HG02970 (cell line): ENCODE data around the gene RASGEF1B.
"Not testable (repeated sequence)": the region's sequence is repeated elsewhere in the genome, so short reads cannot be mapped to it uniquely, and the experiment has no call there.

ENCODE experiments used
- ATAC-seq: cut with Tn5 transposase; IDR thresholded peaks from one replicate; pipeline ENCODE4 v1.9.1; 2021; ENCODE audit warnings: mild to moderate bottlenecking, moderate library complexity, moderate number of reproducible peaks; ENCODE audit not compliant: unreplicated experiment, low FRiP score

RASGEF1B gene

DNA sequence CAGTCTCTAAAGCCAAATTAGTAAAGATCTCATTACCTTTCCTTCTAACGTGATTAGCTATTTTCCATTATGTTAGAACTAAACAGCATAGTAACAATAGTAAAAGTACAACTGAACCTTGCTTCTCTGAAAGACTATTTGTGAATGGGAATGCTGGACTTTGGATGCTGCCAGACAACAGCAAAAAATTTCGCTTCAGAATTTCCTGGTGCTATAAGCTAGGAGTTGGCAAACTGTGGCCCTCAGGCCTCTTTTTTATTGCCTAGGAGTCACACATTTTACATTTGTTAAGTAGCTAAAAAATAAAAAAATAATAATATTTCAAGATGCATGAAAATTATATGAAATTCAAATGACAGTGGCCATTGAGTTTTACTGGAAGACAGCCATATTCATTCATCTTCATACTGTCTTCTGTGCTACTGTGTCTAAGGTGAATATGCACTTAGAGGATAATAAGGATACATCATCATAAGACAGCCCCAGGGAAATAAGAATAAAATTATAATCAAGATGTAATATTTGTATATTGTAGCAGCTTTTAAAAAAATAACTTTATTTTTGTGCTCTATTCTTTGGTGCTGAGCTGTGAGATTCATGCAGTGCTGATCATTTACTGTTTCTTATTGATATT lies 34.6 kb downstream of the RASGEF1B start:
- ATAC-seq = no peak

DNA sequence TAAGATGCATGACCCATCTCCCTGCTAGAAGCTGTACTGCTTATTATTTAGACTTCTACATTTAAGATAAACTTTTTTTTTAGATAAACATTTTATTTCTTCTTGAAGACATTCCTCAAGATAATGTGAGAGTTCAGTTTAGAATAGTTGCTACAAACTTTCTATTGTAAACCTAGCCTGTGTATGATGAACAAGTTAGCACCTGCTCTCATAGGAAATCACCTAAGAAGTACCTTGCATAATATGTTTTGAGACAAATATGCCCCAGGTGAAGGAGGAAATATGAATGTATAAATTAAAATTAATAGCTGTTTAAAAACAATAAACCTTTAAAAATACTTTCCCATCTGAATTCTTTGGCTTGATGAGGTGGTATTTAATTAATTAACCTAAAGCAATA lies 35.6 kb downstream of the RASGEF1B start:
- no peak for ATAC-seq

DNA sequence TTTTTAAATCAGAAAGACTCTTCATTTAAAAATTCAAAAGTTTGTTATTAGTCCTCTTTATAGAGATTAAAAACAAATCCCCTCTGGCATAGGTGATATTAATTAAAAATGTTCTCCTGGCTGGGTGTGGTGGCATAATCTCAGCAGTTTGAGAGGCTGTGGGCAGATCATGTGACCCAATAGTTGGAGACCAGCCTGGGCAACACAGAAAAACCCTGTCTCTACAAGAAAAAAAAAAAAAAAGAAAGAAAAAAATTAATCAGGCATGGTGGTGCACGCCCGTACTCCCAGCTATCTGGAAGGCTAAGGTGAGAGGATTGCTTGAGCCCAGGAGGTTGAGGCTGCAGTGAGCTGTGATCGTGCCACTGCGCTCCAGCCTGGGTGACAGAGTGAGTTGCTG lies 38.9 kb downstream of the RASGEF1B start:
- ATAC-seq = no peak

DNA sequence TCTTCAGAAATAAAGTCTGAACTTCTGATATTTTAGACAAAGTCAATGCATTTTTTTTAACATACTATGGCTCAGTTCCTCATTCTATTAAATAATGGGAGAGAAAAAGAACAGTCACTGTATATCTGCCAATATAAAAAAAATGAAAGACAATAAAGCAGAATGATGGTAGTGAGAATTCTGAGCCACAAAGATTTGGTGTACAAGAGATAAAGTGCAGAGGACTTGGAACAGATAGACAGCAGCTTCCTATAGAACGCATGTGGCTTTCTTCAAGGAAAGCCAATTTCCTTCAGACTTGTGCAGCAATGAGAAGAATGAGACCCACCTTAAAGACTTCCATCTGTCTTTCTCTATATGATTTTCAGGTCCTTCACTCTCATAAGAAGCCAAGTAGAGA lies 39.7 kb downstream of the RASGEF1B start:
- no peak for ATAC-seq

DNA sequence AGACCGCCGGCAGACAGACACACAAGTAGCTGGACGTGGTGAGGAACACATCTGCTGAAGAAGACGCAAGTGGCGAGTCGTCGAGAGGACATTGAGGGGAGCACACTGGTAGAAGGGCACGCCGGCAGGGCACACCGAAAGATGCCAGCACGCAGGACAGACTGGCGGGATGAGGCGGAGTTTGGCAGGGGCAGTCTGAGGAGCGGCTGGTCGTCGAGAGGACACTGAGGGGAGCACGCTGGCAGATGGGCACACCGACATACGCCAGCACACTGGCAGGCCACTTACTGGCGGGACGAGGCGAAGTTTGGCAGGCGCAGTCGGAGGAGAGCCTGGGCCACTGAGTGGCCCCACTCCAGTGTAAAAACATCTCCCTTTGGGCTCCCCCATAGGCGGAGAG lies 42.1 kb downstream of the RASGEF1B start:
- no peak for ATAC-seq

DNA sequence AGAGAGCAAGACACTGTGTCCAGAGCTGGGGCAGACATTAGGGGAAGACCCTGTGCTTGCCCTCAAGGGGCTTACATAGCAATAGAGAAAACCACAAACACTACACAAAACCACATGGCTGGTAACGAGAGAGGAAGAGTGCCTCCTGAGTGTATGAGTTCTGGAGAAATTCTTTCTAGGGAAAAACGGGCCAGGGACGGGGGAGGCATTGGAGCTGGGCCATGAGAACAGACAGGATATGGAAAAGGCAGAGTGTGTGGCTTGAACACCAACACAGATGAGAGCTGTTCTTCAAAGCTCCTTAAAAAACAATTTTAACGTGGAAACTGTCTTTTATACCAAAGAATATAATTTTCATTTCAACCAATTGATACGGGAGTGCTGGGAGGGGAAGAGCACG lies 42.7 kb downstream of the RASGEF1B start:
- no peak for ATAC-seq

DNA sequence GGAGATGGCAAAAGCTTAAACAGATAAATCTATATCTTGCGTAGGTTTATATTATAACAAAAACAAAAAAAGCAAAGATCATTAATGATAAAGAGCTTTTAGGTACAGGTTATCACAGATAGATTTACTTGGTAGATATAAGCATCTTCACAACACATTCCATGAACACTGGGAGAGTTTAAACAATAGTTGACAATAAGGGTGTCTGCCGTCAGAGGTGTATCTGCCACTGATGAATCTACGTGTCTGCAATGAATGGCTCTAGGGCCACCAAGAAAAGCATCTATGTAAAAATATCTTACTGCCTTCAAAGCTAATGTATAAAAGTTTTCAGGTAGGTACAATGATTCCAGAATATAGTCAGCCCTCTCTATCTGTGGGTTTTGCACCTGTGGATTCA lies 43.7 kb downstream of the RASGEF1B start:
- no peak for ATAC-seq

DNA sequence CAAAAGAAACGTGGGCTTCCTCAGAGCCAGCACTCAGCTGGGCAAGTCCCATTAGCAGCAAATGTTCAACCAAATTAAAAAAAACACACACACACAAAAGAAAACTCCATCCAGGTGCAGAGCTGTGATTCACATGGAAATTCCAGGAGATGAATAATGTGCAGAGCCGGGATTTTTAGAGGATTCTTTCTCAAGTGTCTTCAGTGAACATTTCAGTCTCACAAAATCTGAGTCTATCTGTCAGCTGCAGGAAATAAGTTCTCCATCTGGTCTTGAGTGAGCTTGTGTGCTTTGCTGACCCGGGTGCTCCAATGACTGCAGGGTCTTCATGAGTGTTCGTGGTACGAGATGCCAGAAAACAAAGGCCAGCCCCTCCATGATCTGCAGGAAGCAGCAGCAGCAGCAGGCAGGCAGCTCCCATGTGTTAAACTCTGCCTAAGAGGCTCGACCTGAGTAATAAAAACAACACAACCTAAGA lies 44.3 kb downstream of the RASGEF1B start:
- no peak for ATAC-seq

DNA sequence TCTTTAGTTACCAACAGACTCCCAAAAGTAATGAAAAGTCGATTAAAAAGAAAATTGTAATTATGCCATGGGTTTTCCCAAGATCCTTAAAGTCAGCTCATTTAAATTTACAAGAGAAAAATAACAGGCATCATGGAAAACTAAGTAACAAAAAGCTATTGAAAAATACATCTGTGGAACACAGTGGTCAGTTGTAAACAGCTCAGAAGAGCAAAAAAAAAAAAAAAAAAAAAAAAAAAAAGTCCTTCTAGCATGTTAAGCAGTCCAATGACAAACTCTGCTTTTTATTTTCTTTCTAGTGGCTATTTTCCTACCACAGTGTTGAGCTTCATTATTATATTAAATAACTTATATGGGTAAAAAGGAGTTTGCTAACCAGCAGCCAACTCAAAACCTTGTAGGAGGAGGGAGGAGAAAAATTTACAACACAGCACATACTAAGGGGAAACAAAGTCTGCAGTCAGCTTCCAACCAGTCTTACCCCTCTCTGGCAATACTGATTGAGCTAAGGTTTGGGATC lies 44.9 kb downstream of the RASGEF1B start:
- ATAC-seq = no peak

DNA sequence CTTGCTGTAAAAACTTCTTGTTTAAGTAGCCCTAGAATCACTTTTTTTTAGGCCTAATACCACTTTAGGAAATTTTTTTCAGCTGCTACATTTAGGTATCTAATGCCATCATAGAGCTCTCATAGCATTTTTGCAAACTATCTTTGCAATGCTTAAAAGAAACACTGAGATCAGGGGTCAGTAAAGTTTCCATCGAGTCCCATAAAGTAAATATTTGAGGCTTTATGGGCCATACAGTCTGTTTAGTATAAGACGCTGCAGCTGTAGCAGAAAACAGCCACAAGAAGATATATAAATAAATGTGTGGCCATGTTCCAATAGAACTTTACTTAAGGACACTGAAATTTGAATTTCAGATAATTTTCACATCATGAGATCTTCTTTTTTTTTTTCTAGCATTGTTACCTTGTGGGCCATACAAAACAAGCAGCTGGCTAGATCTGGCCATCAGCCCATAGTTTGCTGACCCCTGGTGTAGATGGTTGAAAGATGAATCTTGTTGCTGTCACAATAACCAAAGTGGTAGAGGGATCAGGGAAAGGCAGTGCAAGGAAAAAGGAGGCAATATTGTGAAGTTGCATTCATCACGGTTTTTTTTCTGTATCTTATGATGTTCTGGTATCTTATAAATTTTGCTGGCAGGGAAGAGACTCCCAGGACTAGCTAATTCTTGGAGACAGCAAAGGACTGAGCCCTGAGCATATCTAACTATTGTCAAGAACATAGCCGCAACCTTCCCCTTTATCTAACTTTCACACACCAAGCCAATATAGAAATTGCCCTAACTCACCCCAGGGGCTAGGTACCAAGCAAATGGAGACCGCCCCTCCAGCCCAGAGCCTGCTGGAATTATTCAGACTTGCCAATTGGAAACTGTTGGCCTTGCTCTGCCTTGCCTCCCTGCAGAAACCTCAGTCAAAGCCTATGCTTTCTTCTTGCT lies 46.6 kb downstream of the RASGEF1B start:
- ATAC-seq = no peak

DNA sequence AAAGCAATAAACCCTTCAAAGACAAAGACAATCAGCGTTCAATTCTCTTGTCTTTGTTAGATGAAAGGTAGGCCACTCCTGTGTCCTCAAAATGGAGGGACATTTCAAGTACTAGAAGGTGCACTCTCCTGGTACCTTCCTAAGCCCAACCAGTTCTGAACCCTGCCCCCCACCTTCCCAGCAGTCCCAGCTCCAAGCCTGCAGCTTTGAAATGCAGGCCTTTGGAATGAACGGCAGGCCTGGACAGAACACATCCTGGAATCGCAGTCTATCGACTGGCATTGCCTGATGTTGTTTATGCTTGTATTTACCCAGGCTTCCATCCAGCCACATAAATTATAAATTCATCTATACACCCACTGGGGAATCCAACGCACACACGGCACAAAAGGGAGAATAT lies 47.4 kb downstream of the RASGEF1B start:
- ATAC-seq = no peak

DNA sequence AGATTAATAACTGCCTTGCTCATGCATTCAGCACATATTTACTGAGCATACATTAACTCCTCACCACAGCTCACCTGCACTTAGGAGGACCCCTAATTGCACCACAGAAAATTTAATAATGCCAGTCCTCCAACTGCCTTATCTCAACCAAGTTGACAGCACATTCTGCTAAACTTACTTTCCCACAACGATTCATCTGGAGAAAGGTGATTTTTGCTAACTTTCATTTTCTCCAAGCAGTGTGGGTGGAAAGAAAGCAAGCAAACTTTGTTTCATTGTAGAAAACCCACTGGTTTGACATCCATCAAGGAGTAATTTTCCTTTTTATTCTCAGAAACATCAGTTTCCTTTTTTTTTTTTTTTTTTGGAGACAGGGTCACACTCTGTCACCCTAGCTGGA lies 49.1 kb downstream of the RASGEF1B start:
- ATAC-seq = no peak

DNA sequence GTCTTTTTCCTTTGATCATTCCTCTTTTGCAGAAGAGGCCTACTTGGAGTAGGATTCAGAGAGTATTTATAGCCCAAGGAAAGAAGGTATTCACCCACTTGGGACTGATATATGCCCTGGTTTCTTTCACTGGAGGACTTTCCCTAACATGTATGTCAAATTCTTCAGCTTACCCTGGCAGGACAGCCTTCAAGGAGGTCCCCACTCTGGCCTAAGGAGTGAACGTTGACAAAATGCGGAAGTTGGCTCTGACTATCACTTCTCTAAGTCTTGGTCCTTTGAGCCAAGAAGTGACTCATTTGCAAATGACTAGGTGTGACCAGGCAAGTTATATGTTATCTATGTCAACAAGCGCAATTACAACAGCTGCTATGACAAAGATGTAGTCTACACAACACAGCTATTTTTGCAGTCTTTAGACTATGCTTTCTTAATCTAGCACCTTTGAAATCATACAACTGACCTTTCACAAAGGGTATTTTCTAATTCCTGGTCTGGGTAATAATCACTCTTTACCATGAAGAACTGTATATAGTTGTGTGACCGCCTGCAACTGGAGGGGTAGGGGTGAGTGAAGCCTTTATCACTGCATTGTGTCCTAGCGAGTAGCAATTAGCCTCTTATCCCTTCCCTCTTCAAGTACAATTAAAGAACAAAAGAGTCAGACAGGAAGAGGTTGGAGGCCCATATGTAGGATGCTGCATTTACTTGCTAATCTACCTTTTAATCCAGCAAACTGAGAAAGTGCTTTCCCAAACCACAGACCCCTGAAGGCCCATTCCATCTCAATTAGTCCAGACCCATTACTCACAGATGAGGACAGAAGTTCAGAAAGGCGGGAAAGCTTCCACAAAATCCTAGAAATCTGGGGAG lies 50.1 kb downstream of the RASGEF1B start:
- peak; percentile 96 for ATAC-seq

DNA sequence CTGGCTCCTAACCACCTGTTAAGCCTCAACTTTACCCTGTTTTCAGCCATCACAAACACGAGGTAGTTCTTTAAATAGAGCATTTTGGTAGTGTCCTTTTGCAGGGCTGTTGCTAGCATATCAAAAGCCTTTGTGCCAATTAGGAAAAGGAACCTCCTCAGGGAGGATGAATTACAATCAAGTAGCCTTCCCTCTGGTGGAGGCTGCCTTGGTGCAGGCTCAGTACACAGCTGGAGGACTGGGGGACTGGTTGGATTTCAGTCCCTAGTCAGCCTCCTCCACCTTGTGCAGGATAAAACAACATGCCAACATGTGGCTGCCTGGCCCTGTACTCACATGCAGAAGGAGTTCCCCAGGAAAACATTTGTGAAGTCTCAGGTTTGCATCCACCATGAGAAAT lies 53.1 kb downstream of the RASGEF1B start:
- no peak for ATAC-seq

DNA sequence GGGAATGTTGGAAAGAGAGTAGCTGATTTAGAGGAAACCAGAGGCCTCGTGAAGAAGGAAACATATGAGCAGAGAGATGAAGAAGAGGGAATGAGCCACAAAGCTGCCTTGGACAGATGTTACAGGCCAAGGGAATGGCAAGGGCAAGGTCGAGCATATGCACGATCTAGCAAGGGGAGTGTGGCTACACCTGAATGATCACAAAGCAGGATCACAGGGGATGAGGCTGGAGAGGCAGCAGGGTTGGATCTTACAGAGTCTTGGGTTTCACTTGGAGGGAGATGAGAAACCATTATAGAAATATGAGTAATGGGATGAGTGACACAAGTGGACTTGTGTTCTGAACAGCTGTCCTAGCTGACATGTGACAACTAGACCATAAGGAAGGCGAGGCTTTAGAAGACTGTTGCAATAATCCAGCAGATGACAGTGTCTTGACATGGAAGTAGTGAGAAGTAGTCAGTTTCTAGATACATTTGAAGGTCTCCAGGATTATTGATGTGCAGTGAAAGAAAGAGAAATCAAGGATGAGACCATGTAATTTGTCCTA lies 58.7 kb downstream of the RASGEF1B start:
- ATAC-seq = no peak

DNA sequence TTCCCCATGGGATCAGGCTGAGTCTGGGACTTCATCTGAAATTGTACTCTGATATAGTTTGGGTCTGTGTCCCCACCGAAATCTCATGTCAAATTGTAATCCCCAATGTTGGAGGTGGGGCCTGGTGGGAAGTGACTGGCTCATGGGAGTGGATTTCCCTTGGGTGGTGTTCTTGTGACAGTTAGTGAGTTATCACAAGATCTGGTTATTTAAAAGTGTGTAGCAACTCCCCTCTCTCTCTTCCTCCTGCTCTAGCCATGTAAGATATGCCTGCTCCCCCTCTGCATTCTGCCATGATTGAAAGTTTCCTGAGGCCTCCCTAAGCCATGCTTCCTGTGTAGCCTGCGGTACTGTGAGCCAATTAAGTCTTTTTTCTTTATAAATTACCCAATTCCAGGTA lies 61.0 kb downstream of the RASGEF1B start:
- ATAC-seq = no peak

DNA sequence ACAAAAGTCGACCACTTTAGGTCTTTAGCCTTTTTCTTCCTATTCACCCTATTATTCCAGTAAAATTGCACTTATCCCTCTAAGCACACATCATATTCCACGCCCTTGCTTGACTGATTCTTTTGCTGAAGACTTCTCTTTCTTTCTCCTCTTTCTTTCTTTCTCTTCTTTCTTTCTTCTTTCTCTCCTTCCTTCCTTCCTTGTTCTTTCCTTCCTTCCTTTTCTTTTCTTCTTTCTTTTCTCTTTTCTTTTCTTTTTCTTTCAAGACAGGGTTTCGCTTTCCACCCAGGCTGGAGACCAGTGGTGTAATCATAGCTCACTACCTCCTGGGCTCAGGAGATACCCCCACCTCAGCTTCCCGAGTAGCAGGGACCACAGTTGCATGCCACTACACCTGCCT lies 61.9 kb downstream of the RASGEF1B start:
- no peak for ATAC-seq

DNA sequence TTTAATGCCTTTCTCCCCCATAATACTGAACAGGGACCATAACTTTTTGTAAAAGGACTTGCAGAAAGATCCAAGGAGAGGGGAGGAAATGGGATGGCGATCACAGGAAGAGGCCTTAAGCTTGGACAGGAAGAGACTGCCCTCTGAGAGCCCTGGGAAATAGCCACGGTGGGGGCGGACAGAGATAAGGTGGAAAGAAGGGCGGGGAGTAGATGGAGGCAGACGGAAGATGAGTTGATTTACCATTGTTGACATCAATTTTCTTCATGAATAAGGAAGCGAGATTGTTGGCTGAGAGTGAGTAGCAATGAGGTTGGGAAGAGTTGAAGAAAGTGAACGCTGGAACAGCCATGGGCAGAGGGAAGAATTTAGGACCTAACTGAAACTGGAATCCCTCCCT lies 63.4 kb downstream of the RASGEF1B start:
- no peak for ATAC-seq

DNA sequence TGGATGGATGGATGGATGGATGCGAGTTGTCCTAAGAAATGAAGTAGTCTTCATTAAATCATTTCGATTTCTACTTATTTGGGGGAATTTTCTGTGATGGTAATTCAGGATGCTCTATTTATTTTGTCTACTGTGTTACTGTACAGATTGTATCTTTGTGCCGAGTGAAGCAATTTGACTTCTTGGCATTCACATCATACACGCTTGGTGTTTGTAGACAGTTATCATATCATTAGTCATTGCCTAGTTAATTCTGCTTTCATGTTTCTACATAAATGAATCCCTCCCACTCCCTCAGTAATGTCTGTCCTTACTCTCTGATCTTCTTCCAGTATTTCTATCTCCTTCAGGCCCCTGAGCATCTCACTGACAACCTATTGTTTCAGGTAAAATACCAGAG lies 64.0 kb downstream of the RASGEF1B start:
- no peak for ATAC-seq

DNA sequence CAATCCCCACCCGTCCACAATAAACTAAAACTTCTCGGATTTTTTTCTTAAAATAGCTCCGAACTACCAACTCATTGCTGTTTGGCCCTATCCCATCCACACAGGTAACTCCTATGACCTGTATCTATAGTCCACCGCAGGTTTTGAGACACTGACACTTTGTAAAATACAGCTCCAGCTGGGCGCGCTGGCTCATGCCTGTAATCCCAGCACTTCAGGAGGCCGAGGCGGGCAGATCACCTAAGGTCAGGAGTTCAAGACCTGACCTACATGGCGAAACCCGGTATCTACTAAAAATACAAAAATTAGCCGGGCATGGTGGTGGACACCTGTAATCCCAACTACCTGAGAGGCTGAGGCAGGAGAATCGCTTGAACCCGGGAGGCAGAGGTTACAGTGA lies 65.2 kb downstream of the RASGEF1B start:
- not testable (repeated sequence) for ATAC-seq
